ENCODE measurements around the gene TP53INP2. TPM values are rescaled to one million over a fixed set of nuclear protein-coding genes. Genes with fewer than 3 reads are reported as not detected.
"Not testable (repeated sequence)": the region's sequence is repeated elsewhere in the genome, so short reads cannot be mapped to it uniquely, and the experiment has no call there.

Gene TP53INP2
- total and polyA plus RNA-seq, 9 of the 15 experiments (the other 6 are each of a cell fraction or from before 2014, with no cell fraction given), result 0.43 to 5.0 (median 1.3) TPM

DNA sequence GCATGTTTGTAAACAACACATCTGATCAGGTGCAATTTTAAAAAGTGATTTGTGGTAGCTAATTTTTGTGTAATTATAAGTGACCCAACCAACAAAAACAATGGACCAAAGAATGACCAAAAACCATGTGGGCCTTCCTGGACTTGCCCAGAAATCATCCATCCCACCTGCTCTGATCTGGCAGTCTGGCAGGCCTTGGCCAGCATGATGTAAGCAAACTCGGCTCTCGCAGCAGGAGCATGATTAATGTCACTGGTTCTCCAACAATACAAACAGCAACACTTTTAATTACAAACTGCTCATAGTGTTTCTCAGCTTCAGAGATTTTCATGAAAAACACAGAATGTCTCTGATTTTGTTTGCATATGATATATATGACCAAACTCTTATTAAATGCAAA, 16.1 kb downstream of the TP53INP2 start:
- in situ Hi-C loops (cut with MboI), result no loop called here
- H3K4me3 ChIP-seq, result no peak overlapping the region
- no peaks in the 10 kb centered on the region for H3K9me3 ChIP-seq (replicated peaks; ENCODE audit: control insufficient read depth, insufficient read depth, low read depth, low read length)
- H3K4me1 ChIP-seq (replicated peaks in 1 of 2; ENCODE audit: control insufficient read depth in 2 of 2, insufficient read depth in 2 of 2, low read length in 2 of 2), result peaks cover 3% of the 10 kb centered on the region in 2 experiments; a peak in 3 of 5 replicates
- ATAC-seq (no peak), DNase-seq (ENCODE audit: extremely low read depth in 1 of 4, low spot score in 3 of 4) (no peak), FAIRE-seq (no peak)
- H3K79me2 ChIP-seq (ENCODE audit: control insufficient read depth, insufficient read depth, low read length), result no peaks in the 10 kb centered on the region
- CTCF ChIA-PET (ENCODE audit: low intra/inter-chr PET ratio), result no interaction called here
- intact Hi-C loops (cut with micrococcal nuclease), result no loop called here
- 50% methylated on average over 2 of the region's 2 CpGs for WGBS (ENCODE audit: insufficient coverage, low coverage, missing lambda C conversion rate)
- no peak overlapping the region for H3K9ac ChIP-seq (ENCODE audit: insufficient read depth in 1 of 2, low read depth in 2 of 2, low read length in 2 of 2)
- POLR2A ChIA-PET, result interaction anchor here (0.6 to 0.9 kb wide), 4 partner anchors 12 to 123 kb away, joined by 3 to 4 read pairs (median 3); no protein-coding TSS in a partner anchor
- no peak overlapping the region for H3K4me2 ChIP-seq (ENCODE audit: insufficient read depth, low read length)
- peaks cover 27% of the 10 kb centered on the region; the same call in 2 of the 3 replicates for H3K36me3 ChIP-seq (ENCODE audit: control insufficient read depth, insufficient read depth, low read length)
- no peaks in the 10 kb centered on the region for H4K20me1 ChIP-seq (replicated peaks; ENCODE audit: control insufficient read depth, insufficient read depth, low read length)
- no peak overlapping the region for H2AFZ ChIP-seq (ENCODE audit: low read depth, low read length)
- H3K9me1 ChIP-seq (ENCODE audit: control insufficient read depth, insufficient read depth, low read length), result no peaks in the 10 kb centered on the region
- no peak overlapping the region for H3K27ac ChIP-seq (ENCODE audit: extremely low read depth, low read depth, low read length)
- no peaks in the 10 kb centered on the region for H3K27me3 ChIP-seq (ENCODE audit: control insufficient read depth in 2 of 2, insufficient read depth in 2 of 2, low read length in 2 of 2)
- BruUV-seq (replicated peaks), result no TSS peak
- TF ChIP-seq, protein P1, sequence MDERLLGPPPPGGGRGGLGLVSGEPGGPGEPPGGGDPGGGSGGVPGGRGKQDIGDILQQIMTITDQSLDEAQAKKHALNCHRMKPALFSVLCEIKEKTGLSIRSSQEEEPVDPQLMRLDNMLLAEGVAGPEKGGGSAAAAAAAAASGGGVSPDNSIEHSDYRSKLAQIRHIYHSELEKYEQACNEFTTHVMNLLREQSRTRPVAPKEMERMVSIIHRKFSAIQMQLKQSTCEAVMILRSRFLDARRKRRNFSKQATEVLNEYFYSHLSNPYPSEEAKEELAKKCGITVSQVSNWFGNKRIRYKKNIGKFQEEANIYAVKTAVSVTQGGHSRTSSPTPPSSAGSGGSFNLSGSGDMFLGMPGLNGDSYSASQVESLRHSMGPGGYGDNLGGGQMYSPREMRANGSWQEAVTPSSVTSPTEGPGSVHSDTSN (CRISPR knock-in tag; IDR thresholded peaks at IDR 0.05; ENCODE audit: low read depth), result no peak
- TF ChIP-seq, protein P1 (tag; conservative IDR thresholded peaks at IDR 0.05; ENCODE audit: low read depth), result peak; percentile 43; the same call in 1 of the 2 replicates
- TF ChIP-seq, protein P2, sequence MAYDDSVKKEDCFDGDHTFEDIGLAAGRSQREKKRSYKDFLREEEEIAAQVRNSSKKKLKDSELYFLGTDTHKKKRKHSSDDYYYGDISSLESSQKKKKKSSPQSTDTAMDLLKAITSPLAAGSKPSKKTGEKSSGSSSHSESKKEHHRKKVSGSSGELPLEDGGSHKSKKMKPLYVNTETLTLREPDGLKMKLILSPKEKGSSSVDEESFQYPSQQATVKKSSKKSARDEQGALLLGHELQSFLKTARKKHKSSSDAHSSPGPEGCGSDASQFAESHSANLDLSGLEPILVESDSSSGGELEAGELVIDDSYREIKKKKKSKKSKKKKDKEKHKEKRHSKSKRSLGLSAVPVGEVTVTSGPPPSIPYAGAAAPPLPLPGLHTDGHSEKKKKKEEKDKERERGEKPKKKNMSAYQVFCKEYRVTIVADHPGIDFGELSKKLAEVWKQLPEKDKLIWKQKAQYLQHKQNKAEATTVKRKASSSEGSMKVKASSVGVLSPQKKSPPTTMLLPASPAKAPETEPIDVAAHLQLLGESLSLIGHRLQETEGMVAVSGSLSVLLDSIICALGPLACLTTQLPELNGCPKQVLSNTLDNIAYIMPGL (CRISPR knock-in tag; IDR thresholded peaks at IDR 0.05), result no peak

DNA sequence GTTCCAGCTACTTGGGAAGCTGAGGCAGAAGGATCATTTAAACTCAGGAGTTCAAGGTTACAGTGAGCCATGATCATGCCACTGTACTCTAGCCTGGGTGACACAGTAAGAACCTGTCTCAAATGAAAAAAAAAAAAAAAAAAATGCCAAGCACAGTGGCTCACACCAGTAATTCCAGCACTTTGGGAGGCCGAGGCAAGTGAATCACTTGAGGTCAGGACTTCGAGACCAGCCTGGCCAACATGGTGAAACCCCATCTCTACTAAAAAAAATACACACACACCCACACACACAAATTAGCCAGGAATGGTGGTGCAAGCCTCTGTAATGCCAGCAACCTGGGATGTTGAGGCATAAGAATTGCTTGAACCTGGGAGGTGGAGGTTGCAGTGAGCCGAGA, 18.4 kb downstream of the TP53INP2 start:
- H3K4me1 ChIP-seq (replicated peaks in 1 of 2; ENCODE audit: control insufficient read depth in 2 of 2, insufficient read depth in 2 of 2, low read length in 2 of 2); H3K27me3 ChIP-seq (ENCODE audit: control insufficient read depth in 2 of 2, insufficient read depth in 2 of 2, low read length in 2 of 2); intact Hi-C loops (cut with micrococcal nuclease); in situ Hi-C loops (cut with MboI); FAIRE-seq; H3K9me3 ChIP-seq (replicated peaks; ENCODE audit: control insufficient read depth, insufficient read depth, low read depth, low read length); H4K20me1 ChIP-seq (replicated peaks; ENCODE audit: control insufficient read depth, insufficient read depth, low read length); H3K4me3 ChIP-seq; ATAC-seq; DNase-seq (ENCODE audit: extremely low read depth in 1 of 4, low spot score in 3 of 4); BruUV-seq (replicated peaks); H3K9me1 ChIP-seq (ENCODE audit: control insufficient read depth, insufficient read depth, low read length); H2AFZ ChIP-seq (ENCODE audit: low read depth, low read length); H3K27ac ChIP-seq (ENCODE audit: extremely low read depth, low read depth, low read length); H3K4me2 ChIP-seq (ENCODE audit: insufficient read depth, low read length); H3K79me2 ChIP-seq (ENCODE audit: control insufficient read depth, insufficient read depth, low read length); H3K9ac ChIP-seq (ENCODE audit: insufficient read depth in 1 of 2, low read depth in 2 of 2, low read length in 2 of 2): not testable (repeated sequence)
- 100% methylated on average over 2 of the region's 3 CpGs for WGBS (ENCODE audit: insufficient coverage, low coverage, missing lambda C conversion rate)
- peaks cover 40% of the 10 kb centered on the region; the same call in 2 of the 3 replicates for H3K36me3 ChIP-seq (ENCODE audit: control insufficient read depth, insufficient read depth, low read length)
- CTCF ChIA-PET (ENCODE audit: low intra/inter-chr PET ratio), result interaction anchor here (0.6 kb wide), 1 partner anchor 532 kb away, joined by 5 read pairs; no protein-coding TSS in a partner anchor
- POLR2A ChIA-PET, result interaction anchor here (1.4 kb wide), 2 partner anchors 9 to 12 kb away, joined by 4 read pairs; no protein-coding TSS in a partner anchor
